CD14-positive monocyte (primary cell): ENCODE measurements around the gene NUDT9. TPM values are rescaled to one million over a fixed set of nuclear protein-coding genes. Genes with fewer than 3 reads are reported as not detected.

ENCODE experiments used
- DNase-seq, 3 donors: peaks; one replicate each; pipeline ENCODE4 v3.0.0-alpha.2; 2011 to 2022
- H2AFZ ChIP-seq: 2 replicates; pipeline ENCODE4 v1.6.0; 2012; ENCODE audit warnings: mild to moderate bottlenecking, low read depth, low read length, inconsistent platforms; ENCODE audit not compliant: insufficient read depth, poor library complexity, severe bottlenecking
- H3K27ac ChIP-seq, 2 donors: 1 replicate in 1 of 2; 2 replicates in 1 of 2; pipeline ENCODE4 v1.5.1; 2012 to 2013; ENCODE audit warnings: low read length in 2 of 2, control low read depth in 1 of 2, inconsistent platforms in 1 of 2, low read depth in 1 of 2, mild to moderate bottlenecking in 1 of 2
- H3K27me3 ChIP-seq, 2 donors: one replicate each; pipeline versions ENCODE4 v1.6.0 to v1.6.1; 2011 to 2013; ENCODE audit warnings: low read length in 2 of 2; ENCODE audit not compliant: control insufficient read depth in 2 of 2, insufficient read depth in 2 of 2
- H3K36me3 ChIP-seq, 2 donors: replicated peaks in 1 of 2; 1 replicate in 1 of 2; 2 replicates in 1 of 2; pipeline versions ENCODE4 v1.5.1 to v1.6.1; 2012 to 2013; ENCODE audit warnings: low read length in 2 of 2, control low read depth in 1 of 2, inconsistent platforms in 1 of 2, mild to moderate bottlenecking in 1 of 2; ENCODE audit not compliant: insufficient read depth in 2 of 2, control insufficient read depth in 1 of 2
- H3K4me1 ChIP-seq, 2 donors: 1 replicate in 1 of 2; 2 replicates in 1 of 2; pipeline versions ENCODE4 v1.5.1 to v1.6.1; 2012 to 2013; ENCODE audit warnings: low read length in 2 of 2, control low read depth in 1 of 2, inconsistent platforms in 1 of 2, mild to moderate bottlenecking in 1 of 2, moderate library complexity in 1 of 2; ENCODE audit not compliant: insufficient read depth in 2 of 2, control insufficient read depth in 1 of 2
- H3K4me2 ChIP-seq: replicated peaks from 2 replicates; pipeline ENCODE3; 2012; ENCODE audit warnings: low read length, moderate library complexity, mild to moderate bottlenecking; ENCODE audit not compliant: poor library complexity, severe bottlenecking; ENCODE audit errors: extremely low read depth
- H3K4me3 ChIP-seq, 3 experiments: fragments of 200-600 bp in 1 of 3; sonication (generic) in 1 of 3; replicated peaks in 1 of 3; 1 replicate in 2 of 3; 2 replicates in 1 of 3; pipeline ENCODE4 v1.5.1; 2011 to 2013; ENCODE audit warnings: low read length in 3 of 3, mild to moderate bottlenecking in 3 of 3, control low read depth in 2 of 3, low read depth in 2 of 3, inconsistent platforms in 1 of 3, moderate library complexity in 1 of 3
- H3K79me2 ChIP-seq: 2 replicates; pipeline ENCODE4 v1.6.0; 2012; ENCODE audit warnings: mild to moderate bottlenecking, control low read depth, inconsistent platforms, low read length, moderate library complexity; ENCODE audit not compliant: insufficient read depth
- H3K9ac ChIP-seq: 2 replicates; pipeline ENCODE4 v1.6.0; 2017; ENCODE audit warnings: low read length, mild to moderate bottlenecking; ENCODE audit not compliant: insufficient read depth, poor library complexity, severe bottlenecking
- H3K9me3 ChIP-seq, 2 donors: replicated peaks in 1 of 2; 1 replicate in 1 of 2; 2 replicates in 1 of 2; pipeline versions ENCODE4 v1.5.1 to v1.6.1; 2012 to 2013; ENCODE audit warnings: low read length in 2 of 2, control low read depth in 1 of 2; ENCODE audit not compliant: control insufficient read depth in 1 of 2, insufficient read depth in 1 of 2
- H4K20me1 ChIP-seq: 2 replicates; pipeline ENCODE4 v1.6.0; 2012; ENCODE audit warnings: mild to moderate bottlenecking, low read length, control low read depth, moderate library complexity; ENCODE audit not compliant: insufficient read depth
- H3K27ac Mint-ChIP-seq, 7 donors: one replicate each; pipeline ENCODE4 v1.8.0; 2020; ENCODE audit warnings: mild to moderate bottlenecking in 7 of 7, mixed read lengths in 7 of 7, moderate library complexity in 6 of 7, inconsistent platforms in 2 of 7
- H3K27me3 Mint-ChIP-seq, 3 donors: one replicate each; pipeline ENCODE4 v1.8.0; 2021 to 2022; ENCODE audit warnings: low read depth in 3 of 3, mild to moderate bottlenecking in 3 of 3, mixed read lengths in 3 of 3, moderate library complexity in 3 of 3, inconsistent platforms in 1 of 3
- H3K36me3 Mint-ChIP-seq, 2 donors: one replicate each; pipeline ENCODE4 v1.8.0; 2020; ENCODE audit warnings: mixed read lengths in 2 of 2, inconsistent platforms in 1 of 2, mild to moderate bottlenecking in 1 of 2
- H3K4me1 Mint-ChIP-seq: one replicate; pipeline ENCODE4 v1.8.0; 2020; ENCODE audit warnings: mild to moderate bottlenecking, mixed read lengths
- H3K4me3 Mint-ChIP-seq, 2 donors: one replicate each; pipeline ENCODE4 v1.8.0; 2020; ENCODE audit warnings: mild to moderate bottlenecking in 2 of 2, mixed read lengths in 2 of 2, moderate library complexity in 1 of 2
- H3K9me3 Mint-ChIP-seq, 7 donors: one replicate each; pipeline ENCODE4 v1.8.0; 2020 to 2022; ENCODE audit warnings: mixed read lengths in 7 of 7, mild to moderate bottlenecking in 6 of 7, moderate library complexity in 6 of 7, inconsistent platforms in 2 of 7
- CTCF ChIP-seq: fragments of 200-600 bp; IDR thresholded peaks from one replicate; pipeline ENCODE4 v1.8.0; 2022; ENCODE audit warnings: antibody characterized with exemption, mild to moderate bottlenecking
- WGBS: methylation state at CpG from one replicate; pipeline ENCODE4 v1.1.5; 2013; ENCODE audit warnings: missing lambda C conversion rate; ENCODE audit not compliant: insufficient coverage; 5-methylcytosine and 5-hydroxymethylcytosine counted together
- intact Hi-C, 2 donors: fragments of 100-400 bp; cut with micrococcal nuclease; formaldehyde crosslinking; loops; one replicate each; pipeline versions ENCODE4 v1.15.0 to v1.15.1; 2023
- polyA plus RNA-seq, 3 donors: library from polyadenylated mRNA; depleted of rRNA in 1 of 3; unstranded in 2 of 3; stranded (reverse) in 1 of 3; fragments of 300-500 nt in 2 of 3; fragments of >200 nt in 1 of 3; fragmentation: Illumina TruSeq in 2 of 3; gene quantifications; 1 replicate in 2 of 3; 2 replicates in 1 of 3; pipeline ENCODE4 v1.2.3, GENCODE V29; 2012 to 2021

The NUDT9 gene
- polyA plus RNA-seq, 3 donors, result 9.6 to 14.3 (median 12.5) TPM

- Mint-ChIP-seq H3K4me3 (no peak overlapping the region), H3K27ac (no peak overlapping the region), H3K27me3 (peaks cover 0 to 2% (median 0%) of the 10 kb centered on the region in 3 donors), H3K36me3 (peaks cover 18 to 19% of the 10 kb centered on the region in 2 donors), H3K9me3 (peaks cover 0 to 2% (median 0%) of the 10 kb centered on the region in 7 donors), H3K4me1 (no peaks in the 10 kb centered on the region)
- no peak overlapping the region for H3K9ac ChIP-seq
- H3K79me2 ChIP-seq, result no peaks in the 10 kb centered on the region
- no peak overlapping the region for H3K4me3 ChIP-seq
- TF ChIP-seq CTCF, result no peak
- H4K20me1 ChIP-seq, result no peaks in the 10 kb centered on the region
- intact Hi-C loops, result loop anchor here in 1 of 2 donors (5.0 kb wide), 1 partner anchor 84 kb away; no protein-coding TSS in a partner anchor
- no peaks in the 10 kb centered on the region for H3K27me3 ChIP-seq
- no peak overlapping the region for H3K27ac ChIP-seq
- H2AFZ ChIP-seq, result no peak overlapping the region
- DNase-seq, result no peak
- H3K9me3 ChIP-seq, result no peaks in the 10 kb centered on the region
- H3K4me1 ChIP-seq, result no peaks in the 10 kb centered on the region
- no peak overlapping the region for H3K4me2 ChIP-seq
- H3K36me3 ChIP-seq, result peaks cover 7 to 21% of the 10 kb centered on the region in 2 donors
These were observed 38.9 kb downstream of the NUDT9 start for GRCh38 chr4:87461281-87461700.

- no peak overlapping the region for H3K4me3 Mint-ChIP-seq
- H3K4me3 ChIP-seq, result no peak overlapping the region
- peaks cover 17 to 18% of the 10 kb centered on the region in 2 donors for H3K36me3 Mint-ChIP-seq
- no peaks in the 10 kb centered on the region for H3K27me3 ChIP-seq
- intact Hi-C loops, result loop anchor here in 1 of 2 donors (5.0 kb wide), 1 partner anchor 85 kb away; no protein-coding TSS in a partner anchor
- H3K27ac ChIP-seq, result no peak overlapping the region
- H3K4me2 ChIP-seq, result no peak overlapping the region
- no peak overlapping the region for H3K27ac Mint-ChIP-seq
- H3K9me3 ChIP-seq, result no peaks in the 10 kb centered on the region
- H3K27me3 Mint-ChIP-seq, result peaks cover 0 to 2% (median 0%) of the 10 kb centered on the region in 3 donors
- no peak overlapping the region for H2AFZ ChIP-seq
- peaks cover 7 to 19% of the 10 kb centered on the region in 2 donors for H3K36me3 ChIP-seq
- no peak for DNase-seq
- no peaks in the 10 kb centered on the region for H3K4me1 ChIP-seq
- H3K79me2 ChIP-seq, result no peaks in the 10 kb centered on the region
- H3K9me3 Mint-ChIP-seq, result peaks cover 0 to 2% (median 0%) of the 10 kb centered on the region in 7 donors
- no peak overlapping the region for H3K9ac ChIP-seq
- no peaks in the 10 kb centered on the region for H4K20me1 ChIP-seq
- TF ChIP-seq CTCF, result no peak
- WGBS, result no CpG with 5 or more reads among the region's 2 CpGs
- no peaks in the 10 kb centered on the region for H3K4me1 Mint-ChIP-seq
These were observed 39.7 kb downstream of the NUDT9 start for GRCh38 chr4:87462102-87462501.
